Fibroblast of skin of abdomen (primary cell): ENCODE results near the gene USP13.

Source experiments
- DNase-seq: peaks from one replicate; pipeline ENCODE4 v3.0.0-alpha.2; 2013

Gene USP13

GRCh38 chr3:179801856-179802255 is 149.0 kb downstream of the USP13 start:
- no peak for DNase-seq

- peak; percentile 14 for DNase-seq
Observed at GRCh38 chr3:179806177-179806576, 153.3 kb downstream of the USP13 start.

GRCh38 chr3:179807588-179807987 is 154.7 kb downstream of the USP13 start:
- DNase-seq: no peak

GRCh38 chr3:179809639-179810038 is 156.8 kb downstream of the USP13 start:
- DNase-seq: no peak

GRCh38 chr3:179811321-179812095 is 158.7 kb downstream of the USP13 start:
- peak; percentile 80 for DNase-seq

GRCh38 chr3:179812096-179812382 is 159.2 kb downstream of the USP13 start:
- DNase-seq: no peak

GRCh38 chr3:179819379-179819778 is 166.5 kb downstream of the USP13 start:
- no peak for DNase-seq

GRCh38 chr3:179822296-179822695 is 169.5 kb downstream of the USP13 start:
- no peak for DNase-seq

GRCh38 chr3:179825527-179826246 is 172.8 kb downstream of the USP13 start:
- DNase-seq: no peak

GRCh38 chr3:179826247-179826637 is 173.4 kb downstream of the USP13 start:
- no peak for DNase-seq

GRCh38 chr3:179828738-179829137 is 175.9 kb downstream of the USP13 start:
- DNase-seq: no peak

GRCh38 chr3:179829401-179829800 is 176.6 kb downstream of the USP13 start:
- no peak for DNase-seq

- no peak for DNase-seq
Observed at GRCh38 chr3:179832333-179832854, 179.6 kb downstream of the USP13 start.

GRCh38 chr3:179833294-179833693 is 180.5 kb downstream of the USP13 start:
- no peak for DNase-seq

GRCh38 chr3:179837374-179837773 is 184.5 kb downstream of the USP13 start:
- peak; percentile 6 for DNase-seq
